DMS53 (cell line): ENCODE results near the gene MAPKAPK3.

Source experiments
- DNase-seq: peaks from one replicate; lab custom pipeline; 2025; lab: John Stamatoyannopoulos, UW

The MAPKAPK3 gene

DNA sequence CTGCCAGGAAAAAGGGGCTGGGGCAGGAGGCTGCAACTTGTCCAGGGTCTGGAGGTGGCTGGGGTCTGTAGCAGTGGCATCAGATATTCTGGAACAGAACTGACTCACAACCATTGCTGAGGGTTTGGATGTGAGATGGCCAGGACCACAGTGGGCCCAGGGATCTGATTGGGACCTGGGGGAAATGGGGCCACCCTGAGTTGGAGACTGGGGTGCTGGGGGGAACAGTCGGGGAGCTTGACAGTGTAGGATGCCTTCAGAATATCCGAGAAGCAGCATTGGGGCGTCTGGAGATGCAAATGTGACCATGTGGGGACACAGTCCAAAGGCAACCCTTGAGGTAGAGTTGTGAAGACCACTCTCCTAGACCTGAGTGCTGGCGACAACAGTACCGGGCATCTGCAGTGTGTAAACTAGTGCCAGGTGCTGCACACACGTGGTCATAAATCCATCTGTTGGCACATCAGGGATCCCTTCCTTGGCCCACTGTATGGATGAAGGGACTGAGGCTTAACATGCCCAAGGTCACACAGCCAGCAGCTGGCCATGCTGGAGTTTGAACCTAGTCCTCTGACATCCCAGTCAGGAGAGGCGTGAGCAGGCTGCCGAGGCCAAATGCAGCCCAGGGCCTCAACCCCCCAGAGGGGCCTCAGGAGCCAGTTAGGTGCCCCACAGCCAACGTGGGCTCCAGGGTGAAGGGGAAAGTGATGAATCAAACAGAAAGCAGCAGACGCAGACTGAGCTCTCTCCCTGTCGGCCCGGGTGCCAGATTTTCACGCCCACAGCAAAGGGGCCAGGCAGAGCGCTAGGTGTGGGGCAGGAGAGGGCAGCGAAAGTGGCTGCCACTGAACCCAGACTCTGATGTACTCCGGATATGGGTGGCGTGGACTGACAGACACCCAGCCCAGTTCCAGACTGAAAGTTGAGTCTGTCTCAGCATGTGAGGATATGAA is 28.9 kb upstream of the MAPKAPK3 start:
- DNase-seq = no peak

DNA sequence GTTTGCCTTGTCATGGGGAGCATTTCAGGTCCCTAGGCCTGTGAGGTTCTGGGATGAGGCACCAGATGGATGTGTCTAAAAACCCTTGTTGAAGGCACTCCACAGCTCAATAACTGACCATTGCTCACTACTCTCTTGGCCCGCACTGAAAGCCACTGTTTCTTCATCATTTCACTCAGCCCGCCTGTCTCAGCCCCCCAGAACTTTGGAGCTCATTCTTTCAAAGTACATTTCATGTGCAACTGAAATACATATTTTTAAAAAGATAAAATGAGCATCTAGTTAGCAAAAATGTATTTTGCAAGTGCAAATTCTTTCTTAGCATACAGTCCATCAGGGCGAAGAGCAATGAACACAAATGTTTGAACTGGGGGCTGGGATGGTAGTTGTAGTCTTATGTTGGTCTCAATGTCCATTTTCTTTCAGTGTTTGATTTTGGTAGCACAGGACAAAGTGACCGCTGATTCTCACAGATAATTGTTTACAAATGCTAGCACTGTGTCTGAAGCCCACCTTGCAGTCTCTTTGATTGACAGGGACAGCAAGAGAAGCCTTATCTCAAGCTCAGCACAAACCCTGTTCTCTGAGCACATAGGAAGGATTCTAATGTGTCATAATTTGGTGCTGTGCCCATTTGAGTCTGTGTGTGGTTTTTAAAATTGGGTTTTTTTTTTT is 28.1 kb upstream of the MAPKAPK3 start:
- DNase-seq = no peak

DNA sequence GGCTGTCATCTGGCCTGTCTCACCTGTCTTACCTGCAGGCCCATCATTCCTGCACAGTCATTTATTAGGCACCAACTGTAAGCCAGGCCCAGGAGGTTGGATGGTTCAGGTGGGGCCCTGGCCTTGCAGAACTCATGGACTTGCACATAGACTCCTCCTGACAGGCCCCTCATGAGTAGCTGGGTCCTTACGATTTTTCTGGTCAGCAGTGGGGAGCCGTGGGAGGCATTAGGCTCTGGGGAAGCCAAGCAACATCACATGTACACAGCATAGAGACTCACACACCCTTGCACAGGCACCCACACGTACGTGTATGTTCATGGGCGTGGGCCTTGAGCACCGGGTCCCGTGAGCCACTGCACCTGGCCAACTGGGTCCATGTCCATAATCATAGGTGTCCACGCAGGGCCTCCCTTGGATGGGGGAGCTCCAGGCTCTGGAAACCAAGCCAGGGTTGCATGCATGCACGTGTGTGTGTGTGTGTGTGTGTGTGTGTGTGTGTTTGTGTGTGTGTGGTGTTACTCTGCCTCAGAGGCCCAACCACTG is 25.7 kb upstream of the MAPKAPK3 start:
- no peak for DNase-seq

DNA sequence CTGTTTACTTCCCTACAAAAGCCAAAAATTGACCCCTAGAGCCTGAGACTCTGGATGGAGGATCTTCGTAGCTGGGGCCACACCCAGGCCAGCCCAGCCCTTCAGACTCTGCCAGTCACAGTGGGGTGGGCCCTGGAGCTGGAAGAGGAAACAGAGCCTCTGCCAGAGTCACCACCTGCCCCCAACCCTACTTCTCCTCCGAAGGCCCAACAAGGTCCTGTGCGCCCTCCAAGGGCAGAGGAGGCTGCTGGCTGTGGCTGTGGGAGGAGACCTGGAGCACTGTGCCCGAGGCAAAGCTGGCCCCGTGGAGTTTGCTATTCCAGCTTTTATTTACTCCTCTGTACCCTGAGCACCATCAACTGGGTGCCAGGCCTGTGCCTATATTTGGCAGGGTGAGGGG is 24.4 kb upstream of the MAPKAPK3 start:
- no peak for DNase-seq

DNA sequence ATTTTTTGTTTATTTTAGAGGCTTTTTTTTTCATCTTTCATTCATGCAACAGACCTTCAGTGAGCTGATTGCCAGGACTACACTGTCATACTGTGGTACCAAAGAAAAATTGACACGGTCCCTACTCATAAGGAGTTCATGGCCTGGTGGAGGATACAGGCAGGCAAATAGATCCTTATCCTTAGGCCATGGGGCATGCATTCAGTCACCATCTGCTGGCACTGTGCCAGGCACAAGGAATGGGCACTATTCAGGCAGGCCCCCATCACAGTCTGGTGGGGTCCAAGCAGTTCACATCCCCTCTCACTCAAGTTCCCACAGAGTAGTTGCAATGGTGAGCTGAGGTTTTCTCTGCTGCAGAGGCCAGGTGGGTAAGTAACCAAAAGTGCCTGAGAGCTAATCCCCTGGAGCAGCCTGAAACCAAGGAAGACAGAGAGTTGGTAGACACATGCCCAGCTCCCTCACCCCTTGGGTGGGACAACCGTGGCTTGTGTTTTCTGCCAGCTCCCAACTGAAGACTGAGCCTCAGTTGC is 22.6 kb upstream of the MAPKAPK3 start:
- no peak for DNase-seq

DNA sequence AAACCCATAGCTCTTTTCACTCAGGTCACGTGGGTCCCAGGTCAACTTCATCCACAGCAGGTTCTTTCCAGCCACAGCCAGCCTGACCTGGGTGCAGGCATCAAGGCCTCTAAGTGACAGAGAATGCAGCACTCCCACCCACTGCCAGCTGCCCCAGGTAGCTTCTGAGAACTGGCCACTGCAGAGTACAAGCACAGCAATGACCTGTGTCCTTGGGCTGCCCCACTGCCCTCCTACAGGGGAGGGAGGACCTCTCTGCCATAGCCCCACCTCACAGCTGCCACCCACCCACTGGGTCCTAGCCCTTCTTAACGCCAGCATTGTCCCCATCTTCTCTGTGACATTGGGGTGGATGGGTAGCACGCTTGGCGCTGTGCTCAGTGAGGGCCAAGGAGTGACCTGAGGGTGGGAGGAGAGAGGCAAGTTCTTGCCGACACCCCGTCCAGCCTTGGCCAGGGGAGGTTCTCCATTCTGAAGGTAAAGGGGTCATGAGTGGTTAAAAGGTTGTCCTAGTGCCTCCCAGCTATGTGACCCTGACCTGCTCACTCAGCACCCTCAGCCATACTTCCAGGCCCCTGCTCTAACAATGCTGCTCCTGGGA is 17.7 kb upstream of the MAPKAPK3 start:
- DNase-seq = no peak

DNA sequence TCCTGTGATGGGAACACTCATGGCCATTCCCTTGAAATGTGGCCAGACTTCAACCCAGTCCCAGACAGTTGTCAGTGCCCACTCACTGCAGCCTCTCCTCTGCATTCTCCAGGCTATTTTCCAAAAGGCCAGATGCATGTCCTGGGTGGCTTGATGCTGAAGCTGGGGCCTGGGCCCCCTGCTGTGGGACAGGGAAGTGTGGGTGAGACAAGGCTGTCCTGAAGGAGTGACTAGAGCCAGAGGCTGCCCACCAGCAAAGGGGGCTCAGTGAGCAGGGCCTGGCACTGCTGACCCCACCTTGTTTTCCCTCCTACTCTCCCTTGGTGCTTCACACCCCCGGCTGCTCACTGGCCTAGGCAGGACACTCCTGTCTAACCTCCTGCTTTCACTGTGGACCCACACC is 17.2 kb upstream of the MAPKAPK3 start:
- no peak for DNase-seq

DNA sequence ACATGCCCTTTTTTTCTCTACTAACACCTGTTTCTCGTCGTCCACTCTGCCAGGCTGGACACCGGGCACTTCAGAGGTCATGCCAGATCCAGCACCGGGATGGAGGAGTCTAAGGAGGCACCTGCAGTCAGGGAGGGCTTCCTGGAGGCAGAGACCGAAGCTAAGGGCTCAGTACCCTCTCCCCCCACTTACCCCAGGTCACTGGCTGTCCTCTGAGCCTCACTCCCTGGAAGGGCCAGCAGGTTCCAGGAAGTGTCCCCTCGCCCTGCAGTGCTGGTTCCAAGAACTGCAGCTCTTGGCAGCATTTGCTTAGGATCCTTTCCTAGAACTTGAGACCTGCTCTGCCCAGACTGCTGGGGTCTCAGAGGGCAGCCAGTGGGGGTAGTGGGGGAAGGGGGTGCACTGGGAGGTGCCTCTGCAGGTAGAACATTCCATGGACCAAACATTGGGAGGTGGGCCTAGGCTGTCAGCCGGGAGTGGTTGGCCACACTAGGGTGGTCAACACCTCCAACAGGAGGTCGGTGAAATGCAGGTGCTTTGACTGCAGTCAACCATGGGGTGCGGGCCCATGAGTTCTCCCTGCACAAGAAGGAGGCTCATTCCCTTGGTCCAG is 16.7 kb upstream of the MAPKAPK3 start:
- no peak for DNase-seq

DNA sequence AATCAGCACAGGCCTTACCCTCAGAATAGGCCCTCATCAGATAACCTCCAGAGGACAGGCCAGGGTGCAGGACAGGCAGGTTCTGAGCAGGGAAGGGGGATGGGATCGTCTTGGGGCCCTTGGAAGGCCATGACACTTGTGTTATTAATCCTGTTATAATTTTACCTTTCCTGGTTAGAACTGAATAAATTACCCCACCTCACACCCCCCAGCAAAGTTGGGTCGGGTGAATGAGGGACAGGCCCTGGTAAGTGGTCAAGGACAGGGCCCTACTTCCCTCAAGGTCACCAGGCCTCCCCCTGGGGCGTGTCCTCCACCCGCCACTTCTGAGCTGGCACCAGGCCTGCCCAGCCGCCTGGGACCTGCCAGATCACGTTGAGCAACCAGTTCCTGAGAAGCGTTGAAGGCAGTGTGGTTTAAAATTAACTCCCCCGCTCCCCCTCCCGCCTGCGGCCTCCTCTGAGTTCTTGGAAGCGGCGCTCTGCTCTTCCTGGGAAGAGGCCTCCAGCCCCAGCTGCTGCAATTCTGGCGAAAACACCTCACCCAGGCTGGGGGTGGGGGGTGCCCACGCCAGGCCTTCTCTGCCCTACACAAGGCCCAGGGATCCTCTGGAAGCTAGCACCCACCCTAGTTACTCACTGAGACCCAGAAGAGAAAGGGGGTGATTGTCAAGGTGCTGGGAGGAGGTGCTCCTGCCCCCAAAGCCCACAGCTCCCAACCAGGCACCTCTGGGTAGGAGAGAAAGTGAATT is 15.9 kb upstream of the MAPKAPK3 start:
- peak; percentile 91 for DNase-seq

DNA sequence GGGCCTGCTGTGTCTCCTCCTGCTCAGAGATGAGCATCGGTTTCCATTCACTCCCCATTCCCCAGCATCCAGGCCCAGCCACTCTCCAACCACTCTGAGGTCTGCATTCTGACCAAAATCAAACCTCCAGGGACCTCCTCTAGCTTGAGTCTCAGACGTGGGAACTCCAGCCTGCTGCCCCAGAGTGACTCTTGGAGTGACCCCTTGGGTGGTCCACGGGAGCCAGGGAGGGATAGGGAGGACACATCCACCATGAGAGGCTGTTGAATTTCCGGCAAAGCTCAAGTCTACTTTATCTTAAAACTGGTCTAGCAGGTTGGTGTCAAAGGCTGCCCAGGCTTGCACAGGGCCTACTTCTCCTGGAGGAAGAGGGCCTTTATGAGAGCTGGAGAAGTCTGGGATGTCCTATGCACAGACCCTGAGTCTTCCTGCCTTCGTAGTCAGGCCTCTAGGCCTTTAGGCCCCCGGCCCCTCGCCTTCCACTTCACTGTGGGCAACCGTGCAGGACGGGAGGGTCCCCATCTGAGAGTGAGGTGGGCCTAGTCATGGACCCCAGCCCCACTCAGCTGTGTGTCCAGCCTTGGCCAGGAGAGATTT is 14.3 kb upstream of the MAPKAPK3 start:
- DNase-seq = peak; percentile 77

DNA sequence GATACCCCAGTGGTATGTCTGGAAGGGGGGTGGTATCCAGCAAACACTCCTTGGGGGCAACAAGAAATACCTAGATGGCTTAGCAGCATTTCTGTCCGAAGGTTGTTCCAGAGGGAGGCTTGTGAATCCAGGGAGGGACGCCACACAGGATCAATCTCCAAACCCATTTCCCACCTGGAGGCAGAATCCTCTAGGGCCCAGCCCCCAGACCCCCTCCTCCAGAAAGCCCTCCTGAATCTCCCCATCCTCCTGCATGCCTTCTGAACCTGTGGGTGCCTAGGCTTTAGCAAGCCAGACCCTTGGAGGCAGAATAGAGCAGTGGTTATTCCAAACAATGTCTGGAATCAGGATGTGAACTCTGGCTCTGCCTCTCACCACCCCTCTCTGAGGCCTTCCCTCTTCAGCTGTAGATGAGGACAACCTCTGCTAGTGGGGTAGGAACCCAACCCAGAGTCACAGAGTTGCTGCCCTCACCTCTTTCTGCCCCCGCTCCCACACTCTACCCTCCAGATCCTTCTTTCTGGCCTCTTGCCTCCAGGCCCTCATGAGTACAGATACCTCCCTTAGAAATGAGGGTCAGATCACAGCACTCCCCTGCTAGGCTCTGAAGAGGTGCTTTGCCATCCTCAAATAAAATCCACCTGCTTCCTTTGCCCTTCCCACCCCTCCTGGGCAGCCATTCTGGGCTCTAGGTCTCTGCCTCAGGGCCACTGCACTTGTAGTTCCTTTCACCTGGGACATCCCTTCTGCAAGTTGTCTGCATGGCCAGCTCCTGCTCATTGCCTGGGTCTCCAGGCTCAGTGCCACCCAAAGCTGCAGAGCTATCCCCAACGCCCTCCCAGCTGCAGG is 13.5 kb upstream of the MAPKAPK3 start:
- no peak for DNase-seq

DNA sequence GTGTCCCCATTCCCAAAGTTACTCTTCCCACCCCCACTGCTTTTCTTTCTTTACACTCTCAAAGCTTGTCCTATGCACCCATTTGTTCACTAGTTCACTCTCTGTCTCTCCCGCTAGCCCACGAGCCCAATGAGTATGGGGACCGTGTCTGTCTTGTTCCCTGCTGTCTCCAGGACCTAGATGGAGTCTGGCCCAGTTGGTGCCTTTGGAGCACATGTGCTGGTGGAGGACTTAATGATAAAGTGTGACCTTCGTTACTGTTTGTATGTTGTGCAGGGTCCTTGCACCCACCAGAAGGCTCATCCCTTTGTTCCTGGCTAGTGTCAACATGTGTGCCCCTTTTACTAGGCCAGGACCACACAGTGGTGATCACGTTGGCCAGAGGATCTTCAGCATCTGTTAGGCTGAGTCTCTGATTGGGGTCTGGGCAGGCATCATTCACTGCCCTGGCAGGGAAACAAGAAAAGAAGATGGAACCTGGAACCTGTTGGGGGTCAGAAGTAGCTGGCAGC is 12.8 kb upstream of the MAPKAPK3 start:
- no peak for DNase-seq

DNA sequence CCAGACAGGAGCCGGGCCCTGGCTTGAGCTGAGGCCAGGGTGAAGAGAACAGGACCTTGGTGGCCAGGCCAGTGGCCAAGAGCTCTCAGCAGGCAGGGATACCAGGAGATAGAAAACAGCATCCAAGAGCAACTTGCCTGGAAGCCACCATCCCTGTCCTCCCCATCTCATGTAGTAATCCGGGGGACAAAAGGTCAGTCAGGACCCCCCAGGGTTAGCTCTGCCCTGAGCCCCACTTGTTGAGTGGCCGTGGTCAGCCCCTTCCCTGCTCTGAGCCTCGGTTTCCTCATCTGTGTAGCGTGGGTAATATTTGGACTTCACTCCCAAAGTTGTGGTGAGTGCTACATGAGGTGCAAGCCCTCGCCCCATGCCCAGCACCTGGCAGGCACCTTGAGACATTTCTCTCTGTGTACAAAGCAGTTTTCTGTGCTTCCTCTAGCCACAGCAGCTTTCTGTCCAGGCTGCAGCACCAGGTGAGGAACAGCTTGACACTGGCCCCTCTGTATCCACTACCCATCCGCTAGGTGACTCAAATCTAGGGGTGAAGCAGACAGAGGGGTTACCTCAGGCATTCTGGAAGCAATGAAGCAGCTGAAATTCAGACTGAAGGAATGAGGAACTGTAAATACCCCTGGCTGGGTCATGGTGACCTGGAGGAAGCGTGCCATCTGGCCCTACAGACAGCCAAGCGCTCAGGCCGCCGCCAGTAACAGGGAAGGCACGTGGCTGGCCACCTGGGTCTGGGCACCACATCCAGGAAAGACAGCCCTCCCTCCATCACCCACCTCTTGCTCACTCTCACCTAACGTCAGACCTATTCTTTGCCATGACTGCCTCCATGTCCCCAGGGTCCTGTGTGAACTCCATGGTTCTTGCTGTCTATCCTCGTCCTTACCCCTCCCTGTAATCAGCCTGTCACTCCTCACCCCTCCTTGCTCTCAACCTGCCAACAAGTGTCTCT is 12.0 kb upstream of the MAPKAPK3 start:
- no peak for DNase-seq

DNA sequence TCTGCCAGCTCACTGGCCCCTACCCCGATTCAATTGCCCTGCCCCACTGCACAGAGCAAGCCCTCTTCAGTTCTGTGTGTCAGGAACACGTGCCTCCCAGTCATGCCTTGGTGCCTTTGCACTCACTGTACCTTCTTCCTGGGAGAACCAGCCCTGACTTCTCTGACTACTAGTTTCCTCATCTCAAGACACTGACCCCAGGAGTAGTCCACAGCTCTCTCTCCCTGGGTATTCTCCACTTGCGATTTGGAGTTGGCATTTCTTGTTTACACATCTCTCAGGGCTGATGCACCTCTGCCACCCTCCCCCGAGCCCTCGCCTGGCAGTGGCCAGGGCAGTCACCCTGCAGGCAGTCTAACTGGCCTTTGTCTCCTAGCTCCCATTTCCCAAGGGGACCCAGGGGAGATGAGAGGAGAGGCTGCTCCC is 11.0 kb upstream of the MAPKAPK3 start:
- peak; percentile 21 for DNase-seq

DNA sequence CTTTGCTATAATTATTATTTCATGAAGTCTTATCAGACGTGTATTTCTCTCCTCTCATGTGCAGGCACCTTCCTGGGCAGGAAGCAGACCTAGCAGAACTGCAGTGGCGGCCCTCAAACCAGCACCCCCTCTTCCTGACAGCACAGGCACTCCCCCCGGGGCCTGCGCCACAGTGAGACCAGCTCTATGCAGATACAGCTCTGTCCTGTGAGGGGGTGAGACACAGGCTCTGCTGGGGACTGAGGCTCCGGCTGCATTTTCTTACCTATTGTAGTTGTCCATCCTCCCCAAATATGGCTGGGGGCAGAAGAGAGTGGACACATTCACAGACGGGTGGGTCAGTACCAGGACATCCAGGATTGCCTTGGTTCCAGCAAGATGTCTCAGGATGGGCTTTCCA is 10.4 kb upstream of the MAPKAPK3 start:
- no peak for DNase-seq

DNA sequence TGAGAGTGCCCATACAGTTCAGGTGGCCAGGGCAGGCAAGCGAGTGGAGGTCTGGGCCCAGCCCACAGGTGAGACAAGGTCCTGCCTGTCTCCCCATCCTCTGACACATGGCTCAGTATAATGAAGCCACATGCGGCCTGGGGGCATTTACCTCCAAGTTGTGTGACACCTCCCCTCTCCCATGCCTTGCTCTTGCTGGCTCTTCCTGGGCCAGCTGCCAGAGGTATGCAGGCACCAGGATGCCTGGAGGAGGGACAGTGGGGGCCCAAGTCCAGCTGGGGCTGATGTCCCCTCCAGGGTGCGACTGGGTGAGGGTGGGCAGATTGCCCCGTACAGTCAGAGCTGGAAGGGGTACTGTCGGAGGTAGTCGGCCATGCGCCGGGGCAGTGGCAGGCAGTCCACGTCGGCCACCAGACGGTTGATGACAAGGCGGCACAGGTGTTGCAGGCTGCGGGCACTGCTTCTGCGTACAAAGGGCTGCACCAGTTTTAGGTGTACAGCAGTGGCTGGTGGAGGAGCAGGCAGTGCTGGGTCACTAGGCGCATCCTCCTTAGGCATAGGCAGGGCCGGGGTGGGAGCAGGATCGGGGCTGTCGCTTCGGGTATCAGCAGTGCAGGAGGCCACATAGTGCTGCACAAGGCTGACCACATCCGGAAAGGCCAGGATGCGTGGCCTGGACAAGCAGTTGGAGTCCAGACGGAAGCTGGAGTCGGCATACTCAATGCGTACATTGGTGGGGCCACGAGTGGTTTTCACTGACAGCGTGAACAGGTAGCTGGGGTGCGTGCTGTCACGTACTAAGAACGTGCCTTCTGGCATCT is 9.5 kb upstream of the MAPKAPK3 start:
- DNase-seq = no peak

DNA sequence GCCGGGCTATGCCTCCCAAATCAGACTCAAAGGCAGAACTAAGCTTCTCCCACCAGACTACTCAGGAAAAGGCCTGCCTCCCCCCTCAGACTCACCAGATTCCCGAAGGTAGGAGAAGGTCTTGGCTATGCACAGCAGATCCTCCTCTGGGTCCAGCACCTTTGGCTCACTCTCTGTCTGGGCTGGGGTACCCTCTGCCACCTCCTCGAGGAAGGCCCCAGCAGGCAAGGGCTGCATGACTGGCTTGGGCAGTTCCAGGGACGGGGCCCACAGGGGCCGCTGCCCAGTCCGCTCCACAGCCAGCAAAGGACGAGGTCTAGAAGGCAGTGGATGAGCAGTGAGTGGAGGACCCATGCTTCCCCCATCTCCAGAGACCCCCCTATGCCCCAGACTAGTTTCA is 8.7 kb upstream of the MAPKAPK3 start:
- no peak for DNase-seq
